NCI-H128 (cell line): ENCODE results near the gene AFP.

Experiments
- DNase-seq: peaks from one replicate; lab custom pipeline; 2025; ENCODE audit not compliant: unreplicated experiment; lab: John Stamatoyannopoulos, UW

Gene AFP

GRCh38 chr4:73436674-73437557, 895 bp downstream of the AFP start:
- DNase-seq: no peak

DNA sequence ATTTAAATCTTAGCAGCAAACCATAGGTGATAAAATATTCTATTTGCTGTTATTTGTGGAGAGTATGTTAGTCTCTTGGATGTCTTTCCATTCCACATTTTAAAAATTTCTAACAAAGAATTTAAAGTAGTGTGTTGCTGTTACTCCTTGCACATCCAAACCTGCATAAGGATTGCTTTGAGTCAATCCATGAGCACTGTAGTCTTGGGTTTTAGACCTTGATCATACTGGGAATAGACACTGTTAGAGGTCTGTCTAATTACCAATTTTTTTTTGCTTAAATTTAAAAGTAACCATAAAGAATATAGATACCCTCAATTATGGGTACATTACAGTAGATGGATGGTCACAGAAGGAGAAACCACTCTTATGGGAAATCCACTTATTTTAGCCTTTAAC, 1.5 kb downstream of the AFP start:
- DNase-seq: no peak

DNA sequence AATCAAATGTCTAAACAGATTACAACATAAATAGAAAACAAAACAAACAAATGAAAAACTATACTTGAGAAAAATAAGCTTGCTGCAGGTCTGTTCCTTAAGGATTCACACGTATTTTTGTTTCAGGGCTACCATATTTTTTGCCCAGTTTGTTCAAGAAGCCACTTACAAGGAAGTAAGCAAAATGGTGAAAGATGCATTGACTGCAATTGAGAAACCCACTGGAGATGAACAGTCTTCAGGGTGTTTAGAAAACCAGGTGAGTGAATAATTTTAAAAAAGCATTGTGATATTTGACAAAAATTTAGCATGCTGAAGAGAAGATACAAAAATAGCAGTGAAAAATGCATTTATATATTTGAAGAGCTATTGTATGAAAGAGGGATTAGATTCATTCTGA, 2.0 kb downstream of the AFP start:
- DNase-seq: no peak

DNA sequence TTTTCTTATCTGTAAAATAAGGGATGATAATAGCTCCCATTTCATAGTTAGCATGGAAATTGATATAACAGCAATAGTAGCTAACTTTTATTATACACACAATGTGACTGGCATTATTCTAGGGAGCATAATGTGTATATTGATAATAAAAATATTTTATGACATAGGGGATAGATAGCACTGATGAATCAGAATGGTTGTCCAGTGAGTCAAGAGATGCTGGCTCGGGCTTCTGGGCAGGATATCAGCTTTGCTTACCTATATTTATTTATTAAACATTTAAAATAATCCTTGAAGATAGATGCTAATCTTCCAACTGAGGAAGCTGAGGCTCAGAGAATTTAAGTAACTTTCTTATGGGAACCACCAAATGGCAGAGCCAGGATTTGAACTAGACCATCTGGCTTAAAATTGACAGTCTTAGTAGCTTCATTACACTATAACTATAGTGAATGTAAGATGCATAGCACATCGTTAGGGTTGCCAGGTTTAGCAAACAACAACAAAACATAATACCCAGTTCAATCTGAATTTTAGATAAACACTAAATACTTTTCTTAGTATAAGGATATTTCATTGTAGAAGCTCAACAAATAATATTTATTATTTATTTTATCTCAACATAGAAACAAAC, 2.7 kb downstream of the AFP start:
- DNase-seq: no peak

DNA sequence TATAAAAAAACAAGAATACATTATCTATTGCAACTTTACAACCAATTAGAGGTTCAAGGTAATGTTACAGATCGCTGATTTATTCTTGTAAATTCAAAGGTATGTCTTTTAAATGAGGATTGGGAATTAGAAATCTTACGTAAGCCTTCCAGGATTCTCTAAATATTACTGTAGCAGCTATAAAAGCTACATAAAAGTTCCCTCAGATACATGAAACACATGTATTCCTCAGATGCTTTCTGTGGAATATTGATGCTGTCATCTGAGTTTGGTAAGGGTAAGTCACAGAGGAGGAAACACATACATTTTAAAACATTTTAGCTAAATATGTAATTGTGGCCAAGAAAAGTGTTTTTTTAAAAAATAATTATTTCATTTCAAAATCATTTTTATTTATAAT, 3.4 kb downstream of the AFP start:
- no peak for DNase-seq

- DNase-seq: no peak
Observed at GRCh38 chr4:73439991-73440390, 4.0 kb downstream of the AFP start.

- DNase-seq: no peak
Observed at GRCh38 chr4:73440653-73441052, 4.6 kb downstream of the AFP start.

GRCh38 chr4:73442275-73442674, 6.3 kb downstream of the AFP start:
- no peak for DNase-seq

DNA sequence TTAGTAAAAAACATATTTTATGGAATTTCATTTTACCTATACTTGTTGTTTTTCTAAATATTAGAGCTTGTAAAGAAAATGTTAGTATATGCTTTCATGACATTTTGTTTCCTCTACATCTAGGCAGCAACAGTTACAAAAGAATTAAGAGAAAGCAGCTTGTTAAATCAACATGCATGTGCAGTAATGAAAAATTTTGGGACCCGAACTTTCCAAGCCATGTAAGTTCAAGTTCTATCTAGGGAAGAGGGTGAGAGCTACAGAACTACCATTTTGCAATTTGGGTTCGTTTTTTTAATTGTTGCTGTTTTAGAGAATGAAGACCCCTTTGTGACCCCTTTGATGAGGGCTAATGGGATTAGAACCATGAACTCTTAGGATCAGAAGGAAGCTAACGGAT, 7.2 kb downstream of the AFP start:
- no peak for DNase-seq

- no peak for DNase-seq
Observed at GRCh38 chr4:73445383-73446335, 9.6 kb downstream of the AFP start.

DNA sequence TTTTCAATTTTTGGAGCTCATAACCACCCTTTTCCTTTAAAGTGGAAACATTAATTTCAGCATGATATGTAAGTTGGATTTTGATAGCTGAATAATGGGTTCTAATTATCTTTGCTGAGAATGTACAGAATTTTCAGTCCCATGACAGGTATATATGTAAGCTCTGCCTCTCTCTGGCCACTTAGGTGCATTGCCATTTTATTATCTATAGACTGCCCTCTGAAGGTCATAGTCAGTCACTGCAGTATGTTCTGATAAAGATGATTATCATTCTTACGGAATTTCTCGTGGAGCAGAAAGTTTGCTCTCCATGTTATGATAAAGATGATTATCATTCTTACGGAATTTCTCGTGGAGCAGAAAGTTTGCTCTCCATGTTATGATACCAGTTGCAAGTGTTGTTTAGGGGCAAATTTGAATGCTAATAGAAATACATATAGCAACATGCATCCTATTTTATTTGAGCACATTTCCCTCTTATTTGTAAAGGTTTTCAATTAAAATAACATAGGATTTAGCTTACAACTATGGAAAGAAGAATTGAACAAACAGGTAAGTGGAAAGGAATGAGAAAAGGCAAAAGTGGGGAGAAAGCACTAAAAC, 10.4 kb downstream of the AFP start:
- no peak for DNase-seq

GRCh38 chr4:73447671-73448070, 11.7 kb downstream of the AFP start:
- DNase-seq: no peak

GRCh38 chr4:73448448-73449203, 12.6 kb downstream of the AFP start:
- DNase-seq: no peak

DNA sequence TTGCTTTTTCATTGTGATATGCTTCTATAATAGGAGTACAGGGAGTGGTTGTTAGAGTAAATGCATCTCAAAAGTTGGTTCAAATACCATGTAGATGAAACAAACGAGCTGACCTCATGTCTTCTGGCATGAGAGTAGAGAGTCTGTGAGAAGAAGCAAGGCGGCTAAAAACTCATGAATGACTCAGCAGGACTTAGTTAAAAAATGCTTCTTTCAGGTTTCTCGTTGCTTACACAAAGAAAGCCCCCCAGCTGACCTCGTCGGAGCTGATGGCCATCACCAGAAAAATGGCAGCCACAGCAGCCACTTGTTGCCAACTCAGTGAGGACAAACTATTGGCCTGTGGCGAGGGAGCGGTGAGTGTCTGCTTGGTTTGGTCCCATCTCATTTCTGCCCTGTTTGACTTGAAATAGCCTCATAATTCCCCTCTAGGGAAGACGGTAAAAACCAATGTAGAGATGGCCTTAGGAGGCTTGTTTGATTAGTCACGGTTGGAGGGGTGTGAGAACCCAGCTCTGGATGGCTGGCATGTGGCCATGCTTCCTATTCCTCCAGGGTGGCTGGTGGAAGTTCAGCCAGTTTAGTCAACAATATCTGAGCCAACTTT, 14.5 kb downstream of the AFP start:
- DNase-seq: peak; percentile 37

- DNase-seq: peak; percentile 67
Observed at GRCh38 chr4:73451404-73451803, 15.4 kb downstream of the AFP start.

DNA sequence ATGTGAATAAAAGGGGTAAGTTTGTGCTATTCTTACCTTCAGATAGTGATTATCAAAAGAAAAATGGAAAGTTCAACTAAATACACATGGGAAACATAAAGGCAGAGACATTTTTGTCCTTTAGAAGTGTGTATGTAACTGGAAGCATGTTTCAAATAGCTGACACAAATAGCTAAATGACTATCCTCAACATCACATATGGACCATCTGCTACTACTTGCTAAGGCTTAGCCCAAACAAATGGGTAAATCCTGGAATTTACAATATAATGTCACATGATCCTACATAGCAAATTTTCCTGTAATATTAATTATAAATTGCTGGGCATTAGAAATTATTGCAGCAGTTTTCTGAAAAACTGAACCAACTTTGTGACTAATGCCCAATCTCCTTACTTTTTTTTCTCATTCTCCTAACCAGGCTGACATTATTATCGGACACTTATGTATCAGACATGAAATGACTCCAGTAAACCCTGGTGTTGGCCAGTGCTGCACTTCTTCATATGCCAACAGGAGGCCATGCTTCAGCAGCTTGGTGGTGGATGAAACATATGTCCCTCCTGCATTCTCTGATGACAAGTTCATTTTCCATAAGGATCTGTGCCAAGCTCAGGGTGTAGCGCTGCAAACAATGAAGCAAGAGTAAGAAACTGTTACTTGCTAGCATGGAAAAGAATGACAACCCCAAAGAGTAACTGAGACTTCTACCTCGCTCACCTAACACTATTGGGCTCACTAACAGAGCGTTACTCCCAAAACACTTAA, 16.1 kb downstream of the AFP start:
- no peak for DNase-seq

GRCh38 chr4:73452953-73453700, 17.1 kb downstream of the AFP start:
- no peak for DNase-seq

DNA sequence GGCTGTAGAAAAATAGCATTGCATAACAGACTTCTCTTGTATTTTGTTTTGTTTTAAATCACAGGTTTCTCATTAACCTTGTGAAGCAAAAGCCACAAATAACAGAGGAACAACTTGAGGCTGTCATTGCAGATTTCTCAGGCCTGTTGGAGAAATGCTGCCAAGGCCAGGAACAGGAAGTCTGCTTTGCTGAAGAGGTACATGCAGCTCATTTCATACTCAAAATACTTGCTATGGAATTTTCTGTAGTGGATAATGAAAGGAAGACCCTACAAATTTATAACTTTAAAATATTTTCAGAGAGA, 17.6 kb downstream of the AFP start:
- DNase-seq: no peak

GRCh38 chr4:73454920-73455319, 18.9 kb downstream of the AFP start:
- DNase-seq: no peak
